ENCODE results near the gene AADACL4.

AADACL4 gene

GRCh38 chr1:12613180-12613579 is 30.7 kb upstream of the AADACL4 start:
- no peak for DNase-seq

- no peak for DNase-seq
These were observed 29.3 kb upstream of the AADACL4 start for GRCh38 chr1:12614402-12615158.

GRCh38 chr1:12615159-12615864 is 28.6 kb upstream of the AADACL4 start:
- peak; percentile 80 to 88 for DNase-seq

- DNase-seq: peak; percentile 68 to 84
These were observed 27.8 kb upstream of the AADACL4 start for GRCh38 chr1:12615865-12616708.

- DNase-seq: peak; percentile 24 to 43
These were observed 27.0 kb upstream of the AADACL4 start for GRCh38 chr1:12616709-12617373.

GRCh38 chr1:12617511-12617900 is 26.4 kb upstream of the AADACL4 start:
- DNase-seq: no peak

GRCh38 chr1:12617901-12618660 is 25.8 kb upstream of the AADACL4 start, which contains the start of gene DHRS3:
Gene DHRS3, minus strand, starts transcription at chr1:12618210. Its CDS starts 862 bp downstream, at chr1:12617348.
- peak; percentile 78 to 86 for DNase-seq

- DNase-seq: no peak
These were observed 25.3 kb upstream of the AADACL4 start for GRCh38 chr1:12618661-12618964.

GRCh38 chr1:12618965-12619791 is 24.7 kb upstream of the AADACL4 start:
- DNase-seq: peak; percentile 60 to 82

- DNase-seq: peak; percentile 81 to 88
These were observed 23.9 kb upstream of the AADACL4 start for GRCh38 chr1:12619792-12620487.

GRCh38 chr1:12620488-12620865 is 23.4 kb upstream of the AADACL4 start:
- no peak for DNase-seq

GRCh38 chr1:12620931-12621330 is 23.0 kb upstream of the AADACL4 start:
- no peak for DNase-seq

- no peak for DNase-seq
These were observed 22.2 kb upstream of the AADACL4 start for GRCh38 chr1:12621346-12622335.

GRCh38 chr1:12622506-12622905 is 21.4 kb upstream of the AADACL4 start:
- DNase-seq: no peak

GRCh38 chr1:12625276-12625675 is 18.6 kb upstream of the AADACL4 start:
- no peak for DNase-seq

GRCh38 chr1:12626888-12627287 is 17.0 kb upstream of the AADACL4 start:
- no peak for DNase-seq

- no peak for DNase-seq
These were observed 16.6 kb upstream of the AADACL4 start for GRCh38 chr1:12627296-12627695.

- DNase-seq: no peak
These were observed 14.4 kb upstream of the AADACL4 start for GRCh38 chr1:12629511-12629956.

Data from inflammatory macrophage (primary cell).